Fibroblast of skin of right quadriceps (primary cell): Measurements from ENCODE around the gene CA12.

Source experiments
- DNase-seq: peaks from one replicate; pipeline ENCODE4 v3.0.0-alpha.2; 2013

The CA12 gene

DNA sequence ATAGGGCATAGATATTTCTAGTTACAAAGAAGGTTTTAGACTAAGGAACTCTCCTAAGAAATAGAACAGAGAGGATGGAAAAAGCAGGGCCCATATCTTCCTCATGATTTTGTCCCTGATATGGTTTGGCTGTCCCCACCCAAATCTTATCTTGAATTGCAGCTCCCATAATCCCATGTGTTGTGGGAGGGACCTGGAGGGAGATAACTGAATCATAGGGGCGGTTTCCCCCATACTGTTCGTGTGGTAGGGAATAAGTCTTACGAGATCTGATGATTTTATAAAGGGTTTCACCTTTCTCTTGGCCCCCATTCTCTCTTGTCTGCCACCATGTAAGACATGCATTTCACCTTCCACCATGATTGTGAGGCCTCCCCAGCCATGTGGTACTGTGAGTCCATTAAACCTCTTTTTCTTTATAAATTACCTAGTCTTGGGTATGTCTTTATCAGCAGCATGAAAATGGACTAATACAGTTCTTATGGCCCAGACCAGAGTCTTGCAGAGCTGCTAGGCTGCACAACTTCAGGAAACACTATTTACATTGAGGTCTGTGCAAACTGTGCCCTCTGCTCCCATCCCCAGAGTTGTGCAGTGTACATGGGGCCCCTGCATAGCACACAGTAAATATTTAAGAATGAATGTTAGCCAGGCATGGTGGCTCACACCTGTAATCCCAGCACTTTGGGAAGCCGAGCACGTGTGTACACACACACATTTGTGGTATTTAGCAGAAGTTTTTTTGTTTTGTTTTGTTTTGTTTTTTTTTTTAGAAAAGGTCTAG is 20.3 kb upstream of the CA12 start:
- no peak for DNase-seq

DNA sequence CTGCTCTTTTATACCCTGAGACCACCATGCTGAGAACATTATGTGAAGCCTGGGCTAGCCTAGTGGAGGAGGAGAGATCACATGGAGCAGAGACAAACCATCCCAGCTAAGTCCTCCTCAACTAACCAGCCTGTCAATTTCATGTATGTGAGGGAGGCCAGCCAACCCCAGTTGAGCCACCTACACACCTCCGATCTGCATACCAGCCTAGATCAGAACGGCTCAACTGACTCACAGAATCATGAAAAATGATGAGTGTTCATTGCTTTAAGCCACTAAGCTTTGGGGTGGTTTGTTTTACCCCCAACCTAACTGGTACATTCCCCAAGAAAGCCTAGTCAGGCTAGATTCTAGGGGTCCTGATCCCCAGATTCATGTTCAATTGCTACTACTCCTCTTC is 19.4 kb upstream of the CA12 start:
- no peak for DNase-seq

DNA sequence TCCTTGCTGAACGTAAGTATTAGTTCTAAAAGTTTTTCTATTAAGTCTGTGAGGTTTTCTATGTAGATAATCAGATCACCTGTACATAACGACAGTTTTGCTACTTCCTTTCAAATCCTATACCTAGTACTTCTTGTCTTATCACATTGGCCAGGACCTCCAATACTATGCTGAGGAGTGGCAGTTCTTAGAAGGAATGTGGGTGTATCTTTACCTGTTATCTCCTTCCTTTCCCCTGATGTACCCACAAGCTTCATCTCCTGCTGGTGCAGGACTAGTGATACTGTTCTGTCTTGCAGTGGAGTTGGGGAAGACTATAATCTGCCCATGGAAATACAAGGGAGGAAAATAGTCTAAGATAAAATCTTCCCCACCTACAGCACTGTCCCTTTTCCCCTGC is 16.8 kb upstream of the CA12 start:
- DNase-seq = no peak

DNA sequence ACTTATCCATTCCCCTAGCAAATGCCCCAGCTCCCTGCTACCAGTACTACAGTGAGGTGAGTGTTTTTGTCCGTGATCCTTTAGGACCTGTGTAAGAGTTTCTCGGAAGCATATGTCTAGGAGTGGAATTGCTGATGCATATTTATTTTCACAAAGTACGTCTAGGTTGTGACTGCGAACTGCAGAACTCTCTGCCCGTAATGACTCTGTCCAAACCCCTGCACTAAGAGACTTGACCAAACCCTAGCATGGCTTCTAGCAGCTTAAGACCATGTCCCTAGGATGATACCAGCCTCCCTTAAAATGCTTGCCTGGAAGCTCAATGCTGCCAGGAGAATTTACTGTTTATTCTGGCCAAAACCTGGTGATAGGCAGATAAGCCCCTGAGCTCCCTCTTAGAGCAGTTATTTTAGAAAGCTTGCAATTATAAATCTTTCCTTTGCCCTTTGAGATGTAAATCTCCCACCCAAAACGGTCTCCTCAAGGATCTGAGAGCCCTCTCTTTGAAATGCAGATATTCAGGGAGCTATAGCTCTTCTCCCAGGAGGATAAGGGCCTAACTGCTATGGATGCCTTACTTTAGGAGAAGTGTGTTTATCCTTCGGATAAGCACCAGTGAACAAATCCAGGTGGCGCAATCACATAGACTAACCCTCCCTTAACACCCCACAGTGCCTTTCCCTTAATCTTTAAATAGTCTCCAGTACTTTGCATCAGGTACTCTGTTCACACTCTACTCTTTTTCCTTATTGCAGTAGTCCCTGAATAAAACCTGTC is 14.7 kb upstream of the CA12 start:
- DNase-seq = no peak

DNA sequence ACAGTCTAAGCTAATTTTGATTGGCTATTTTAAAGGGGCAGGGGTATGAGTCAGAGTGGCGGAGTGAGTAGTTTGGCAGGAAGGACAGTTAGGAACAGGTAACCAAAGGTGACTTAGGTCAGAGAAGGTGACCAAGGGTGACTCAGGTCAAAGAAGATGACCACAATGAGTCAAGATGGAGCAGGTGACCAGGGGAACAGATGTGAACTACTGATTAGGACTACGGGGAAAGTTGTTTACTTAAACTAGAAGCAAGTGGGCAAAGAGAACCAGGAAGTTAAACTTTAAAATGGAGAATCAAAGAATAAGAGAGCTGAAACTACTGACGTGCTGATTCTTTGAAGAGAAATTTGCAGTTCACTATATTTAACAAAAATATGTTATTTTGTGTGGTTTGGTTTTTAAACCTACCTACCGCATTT is 14.1 kb upstream of the CA12 start:
- DNase-seq = no peak

DNA sequence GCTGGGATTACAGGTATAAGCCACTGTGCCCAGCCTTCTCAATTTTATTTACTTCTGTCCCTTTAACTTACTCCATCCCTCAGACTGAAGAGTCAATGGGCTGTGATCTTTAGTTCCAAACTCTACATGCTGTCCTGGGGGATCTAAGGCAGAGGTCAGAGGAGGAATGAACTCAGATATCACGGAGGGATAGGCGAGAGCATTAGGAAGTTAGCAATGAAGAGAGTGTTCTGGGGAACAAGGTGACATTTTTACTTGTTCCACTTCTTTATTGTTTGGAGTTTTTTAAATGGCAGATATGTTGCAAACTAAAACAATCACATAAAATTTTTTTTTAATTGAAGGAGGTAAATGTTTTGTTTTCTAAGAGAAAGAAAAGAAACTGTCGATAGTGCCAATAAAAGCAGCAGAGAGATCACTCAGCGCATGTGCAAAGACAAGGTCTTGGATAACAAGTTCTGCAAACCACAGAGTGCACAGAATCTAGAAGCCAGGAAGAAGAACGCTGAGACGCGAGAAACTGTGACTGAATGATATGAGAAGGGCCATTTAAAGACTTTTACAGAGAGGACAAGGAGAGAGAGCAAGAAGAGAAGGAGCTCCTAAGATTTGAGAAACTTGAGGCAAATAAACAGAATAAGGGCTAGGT is 10.8 kb upstream of the CA12 start:
- no peak for DNase-seq

DNA sequence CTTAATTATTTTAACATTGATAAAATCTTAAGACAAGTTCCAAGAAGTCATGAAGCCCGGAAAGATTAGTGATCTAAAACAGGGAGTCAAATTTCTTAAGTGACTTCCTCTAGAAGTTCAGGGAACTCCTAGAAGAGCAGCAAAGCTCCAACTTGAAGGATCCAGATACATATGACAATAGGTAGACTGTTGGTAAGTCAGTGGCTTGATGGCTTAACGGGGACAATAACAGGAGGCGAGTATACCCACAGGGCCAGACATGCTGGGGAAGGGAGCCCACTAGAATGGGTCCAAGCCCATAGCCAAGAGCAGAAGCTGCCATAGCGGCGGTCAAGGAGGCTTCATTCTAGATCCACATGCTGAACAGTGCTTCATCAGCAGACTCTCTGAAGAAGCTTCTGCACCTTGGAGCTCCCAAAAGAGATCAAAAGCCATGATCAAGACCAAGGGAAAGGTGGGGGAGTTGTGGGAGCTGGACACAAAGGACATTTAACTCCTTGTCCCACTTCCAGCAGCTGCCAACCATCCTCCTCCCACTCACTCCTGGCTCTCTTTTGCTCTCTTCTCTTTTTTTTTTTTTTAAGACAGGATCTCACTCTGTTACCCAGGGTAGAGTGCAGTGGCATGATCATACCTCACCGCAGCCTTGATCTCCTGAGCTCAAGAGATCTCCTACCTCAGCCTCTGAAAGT is 10.2 kb upstream of the CA12 start:
- no peak for DNase-seq

DNA sequence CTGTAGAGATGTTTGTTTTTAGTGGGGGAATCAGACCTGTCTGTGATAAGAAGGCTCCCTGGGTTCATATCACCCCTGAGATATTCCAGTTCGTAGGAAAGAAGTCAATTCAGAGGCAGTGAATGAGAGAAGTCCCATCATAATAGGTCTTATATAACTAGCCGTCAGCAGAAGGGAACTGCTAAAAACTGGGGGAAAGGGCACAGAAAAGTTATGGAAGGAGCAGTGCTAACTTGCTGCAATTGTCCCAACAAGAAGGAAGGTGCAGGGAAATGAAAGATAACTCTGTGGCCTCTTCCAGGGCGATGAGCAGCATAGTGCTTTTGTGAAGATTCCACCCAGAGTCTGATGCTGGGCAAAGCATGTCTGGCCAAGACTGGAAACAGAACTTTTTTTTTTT is 9.0 kb upstream of the CA12 start:
- DNase-seq = no peak

DNA sequence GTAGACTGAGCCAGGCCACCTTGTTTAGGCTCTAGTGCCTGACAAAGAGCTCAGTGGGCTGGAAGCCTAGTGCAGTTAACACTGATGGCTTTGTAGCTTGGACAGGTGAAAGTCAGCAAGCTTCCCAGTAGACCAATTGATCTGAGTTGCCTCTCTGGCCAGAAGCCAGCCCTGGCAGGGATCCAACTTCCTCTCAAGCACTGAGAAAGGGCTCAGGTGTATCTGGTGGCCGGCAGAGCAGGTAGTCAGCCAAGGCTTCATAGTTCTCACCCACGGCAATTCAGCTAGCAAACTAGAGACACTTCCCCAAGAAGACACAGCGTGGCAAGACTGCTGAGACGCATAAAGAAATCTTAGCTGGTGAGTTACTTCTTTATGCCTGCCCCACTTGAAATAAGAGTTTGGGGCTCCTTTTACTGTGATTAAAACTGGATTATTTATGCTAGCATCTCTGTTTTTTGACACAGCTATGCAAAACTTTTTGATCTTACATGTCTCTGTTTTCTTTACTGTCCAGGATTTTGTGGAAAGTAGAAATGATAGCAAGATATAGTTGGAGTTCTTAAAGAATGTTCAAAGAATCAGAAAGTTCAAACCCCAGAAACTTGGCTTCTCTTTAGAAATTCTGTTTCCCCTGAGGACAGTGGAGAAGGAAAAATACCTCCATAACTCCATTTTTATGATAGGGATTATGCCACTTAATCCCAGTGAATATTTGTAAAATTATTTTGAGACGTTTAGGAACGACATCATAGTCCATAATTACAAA is 8.4 kb upstream of the CA12 start:
- no peak for DNase-seq

DNA sequence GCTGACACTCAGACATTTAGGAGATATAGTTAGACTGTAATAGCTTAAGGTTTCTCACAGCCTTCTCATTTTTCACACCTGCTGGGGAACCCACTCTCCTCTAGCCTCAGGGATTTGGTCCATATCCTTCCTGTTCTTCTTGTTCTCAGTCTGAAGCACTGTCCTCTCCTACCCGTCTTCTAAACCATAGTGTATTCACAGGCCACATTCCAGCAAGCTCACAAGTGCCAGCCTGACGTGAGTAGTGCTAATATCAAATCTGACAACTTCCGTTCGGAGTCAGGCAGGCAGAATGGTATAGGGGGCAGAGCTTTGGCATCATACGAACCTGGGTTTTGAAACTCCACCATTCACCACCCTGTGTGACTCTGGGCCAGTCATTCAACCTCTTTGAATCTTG is 6.9 kb upstream of the CA12 start:
- DNase-seq = no peak

DNA sequence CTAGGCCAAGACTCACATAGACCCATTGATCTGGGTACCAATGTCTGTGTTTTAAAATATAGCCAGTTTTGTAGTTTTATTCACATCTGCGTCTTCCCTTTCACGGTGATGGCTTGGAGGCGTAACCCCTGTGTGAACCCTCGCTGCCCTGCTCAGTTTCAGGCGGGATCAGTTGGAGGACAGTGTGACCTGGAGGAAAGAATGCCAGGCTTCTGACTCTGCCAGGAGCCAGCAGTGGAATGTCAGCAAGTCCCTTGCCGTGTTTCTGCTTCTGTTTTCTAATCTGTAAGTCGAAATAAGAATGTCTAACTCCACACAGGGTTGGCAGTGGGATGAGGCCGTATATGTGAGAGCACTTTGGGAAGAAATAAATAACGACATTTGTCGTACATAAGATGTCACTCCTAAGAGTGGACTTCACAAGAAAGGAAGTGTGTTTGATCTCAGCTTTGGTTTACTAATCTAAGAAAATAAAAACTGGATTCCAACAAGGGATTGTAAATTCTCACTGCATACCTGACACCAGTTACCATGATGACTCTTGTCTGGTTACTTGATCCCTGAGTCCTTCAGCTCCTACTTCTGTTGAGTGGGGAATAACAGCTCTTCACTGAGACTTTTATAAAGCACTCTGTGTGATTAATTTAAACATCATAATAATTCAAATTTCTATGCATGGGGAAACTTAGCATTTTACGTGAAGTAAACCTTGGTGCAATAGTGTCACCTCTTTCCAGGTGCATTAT is 6.3 kb upstream of the CA12 start:
- DNase-seq = no peak

DNA sequence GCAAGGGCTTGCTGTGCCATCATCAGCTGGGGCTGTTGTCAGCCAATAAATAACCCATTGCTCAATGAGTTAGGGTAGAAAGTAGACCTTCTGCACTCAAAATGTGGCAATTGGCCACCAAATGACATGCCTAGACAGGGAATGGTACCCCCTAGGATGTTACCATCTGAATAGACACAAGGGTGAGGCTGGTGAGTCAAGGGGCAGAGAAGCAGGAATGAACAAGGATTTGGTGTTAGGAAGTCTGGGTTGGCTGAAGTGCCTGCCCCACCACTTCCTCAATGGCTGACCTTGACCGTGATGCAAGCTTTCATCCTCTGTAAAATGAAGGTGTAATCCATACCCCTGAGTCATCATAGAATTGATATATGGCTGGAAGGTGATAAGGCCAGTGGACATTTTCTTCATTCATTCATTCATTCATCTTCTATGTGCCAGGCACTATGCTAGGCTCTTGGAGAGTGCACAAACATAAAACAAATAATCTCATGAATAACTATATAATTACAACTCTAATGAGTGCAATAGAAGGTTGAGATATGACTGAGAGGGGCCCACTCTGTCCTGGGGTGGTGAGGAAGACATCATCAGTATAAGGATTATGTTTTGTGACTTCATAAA is 4.4 kb upstream of the CA12 start:
- no peak for DNase-seq

DNA sequence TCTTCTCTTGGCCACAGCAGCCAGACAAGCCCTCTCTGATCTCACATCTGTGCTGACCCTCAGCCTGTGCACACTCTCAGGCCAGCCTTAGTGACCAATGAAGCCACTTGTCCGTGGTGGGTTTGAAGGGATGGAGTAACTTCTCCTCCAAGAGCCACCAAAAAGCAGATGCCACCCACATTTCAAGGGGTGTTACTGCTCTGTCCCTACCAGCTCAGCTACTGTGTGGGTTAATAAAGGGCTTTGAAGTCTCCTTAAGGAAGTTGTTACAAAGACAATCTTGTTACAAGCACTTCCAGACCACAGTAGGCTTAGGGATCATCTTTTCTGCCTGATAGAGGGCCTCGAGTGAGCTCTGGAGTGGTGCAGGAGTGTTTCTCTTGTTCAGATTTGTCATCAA is 3.3 kb upstream of the CA12 start:
- DNase-seq = no peak

DNA sequence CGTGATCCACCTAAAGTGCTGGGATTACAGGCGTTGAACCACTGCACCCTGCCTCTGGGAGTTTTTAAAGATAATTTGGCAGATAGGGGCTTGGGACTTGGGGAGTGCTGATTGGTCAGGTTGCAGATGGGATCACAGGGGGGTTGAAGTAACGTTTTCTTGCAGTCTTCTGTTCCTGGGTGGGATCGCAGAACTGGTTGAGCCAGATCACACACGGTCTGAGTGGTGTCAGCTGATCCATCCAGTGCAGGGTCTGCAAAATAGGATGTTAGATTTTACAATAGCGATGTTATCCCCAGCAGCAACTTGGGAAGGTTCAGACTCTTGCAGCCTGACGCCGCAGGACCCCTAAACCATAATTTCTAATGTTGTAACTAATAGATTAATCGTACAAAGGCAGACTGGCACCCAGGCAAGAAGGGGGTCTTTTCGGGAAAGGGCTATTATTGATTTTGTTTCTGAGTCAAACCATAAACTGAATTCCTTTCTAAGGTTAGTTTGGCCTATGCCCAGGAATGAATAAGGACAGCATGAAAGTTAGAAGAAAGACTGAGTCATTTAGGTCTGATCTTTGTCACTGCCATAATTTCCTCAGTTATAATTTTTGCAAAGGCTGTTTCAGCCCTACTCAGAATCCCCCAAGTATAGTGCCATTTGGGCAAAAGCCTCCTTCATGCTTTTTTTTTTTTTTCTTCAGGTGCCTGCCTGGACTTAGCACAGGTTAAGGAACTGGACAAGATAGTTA is 1.5 kb upstream of the CA12 start:
- peak; percentile 45 for DNase-seq

DNA sequence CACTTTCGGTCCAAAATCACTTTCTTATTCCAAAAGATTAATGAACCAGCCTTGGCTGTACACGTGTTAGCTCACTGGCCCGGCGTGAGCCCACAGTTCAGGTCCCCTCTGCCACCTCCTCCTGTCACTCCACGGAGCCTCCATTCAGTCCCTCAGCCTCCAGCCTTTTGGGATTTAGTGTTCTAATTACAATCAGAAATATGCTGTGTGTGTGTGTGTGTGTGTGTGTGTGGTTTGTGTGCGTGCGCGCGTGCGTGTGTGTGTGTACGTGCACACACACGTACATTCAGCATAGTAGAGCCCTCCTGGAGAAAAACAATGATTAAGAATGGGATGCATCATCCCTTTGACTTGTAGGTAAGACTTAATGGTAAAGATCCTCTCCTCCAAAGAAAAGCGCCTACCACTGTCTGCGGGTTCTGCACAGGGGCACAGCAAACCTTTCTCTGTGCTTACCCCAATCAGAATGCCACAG is 801 bp downstream of the CA12 start:
- DNase-seq = peak; percentile 48

DNA sequence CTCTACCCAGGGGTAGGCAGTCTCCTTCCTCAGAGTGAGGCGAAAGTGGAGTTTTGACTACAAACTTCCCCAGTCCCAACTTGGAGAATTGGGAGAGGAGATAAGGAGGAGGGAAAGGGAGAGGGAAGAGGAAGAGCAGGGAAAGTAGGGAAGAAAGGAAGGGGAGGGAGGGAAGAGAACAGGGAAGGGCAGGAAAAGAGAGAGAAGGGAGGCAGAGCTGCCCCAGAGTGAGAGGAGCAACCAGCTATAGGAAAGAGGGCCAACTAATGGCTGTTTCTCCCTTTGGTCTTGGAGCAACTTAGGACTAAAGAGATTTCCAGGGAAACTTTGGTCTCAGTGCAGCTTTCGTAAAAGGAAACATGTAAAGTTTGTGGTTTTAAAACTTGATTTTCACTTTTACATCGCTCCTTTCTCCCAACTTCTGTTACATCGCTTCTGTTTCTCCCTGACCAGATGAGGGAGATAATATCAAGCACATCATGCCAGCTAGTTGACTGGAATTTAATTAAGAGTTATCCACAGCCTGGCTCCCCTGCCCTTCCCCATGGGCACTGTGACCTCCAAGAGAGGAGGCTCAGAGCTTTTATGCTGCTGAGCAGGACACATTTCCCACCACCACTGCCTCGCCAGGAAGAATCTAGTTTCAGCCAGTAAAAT is 1.4 kb downstream of the CA12 start:
- no peak for DNase-seq

DNA sequence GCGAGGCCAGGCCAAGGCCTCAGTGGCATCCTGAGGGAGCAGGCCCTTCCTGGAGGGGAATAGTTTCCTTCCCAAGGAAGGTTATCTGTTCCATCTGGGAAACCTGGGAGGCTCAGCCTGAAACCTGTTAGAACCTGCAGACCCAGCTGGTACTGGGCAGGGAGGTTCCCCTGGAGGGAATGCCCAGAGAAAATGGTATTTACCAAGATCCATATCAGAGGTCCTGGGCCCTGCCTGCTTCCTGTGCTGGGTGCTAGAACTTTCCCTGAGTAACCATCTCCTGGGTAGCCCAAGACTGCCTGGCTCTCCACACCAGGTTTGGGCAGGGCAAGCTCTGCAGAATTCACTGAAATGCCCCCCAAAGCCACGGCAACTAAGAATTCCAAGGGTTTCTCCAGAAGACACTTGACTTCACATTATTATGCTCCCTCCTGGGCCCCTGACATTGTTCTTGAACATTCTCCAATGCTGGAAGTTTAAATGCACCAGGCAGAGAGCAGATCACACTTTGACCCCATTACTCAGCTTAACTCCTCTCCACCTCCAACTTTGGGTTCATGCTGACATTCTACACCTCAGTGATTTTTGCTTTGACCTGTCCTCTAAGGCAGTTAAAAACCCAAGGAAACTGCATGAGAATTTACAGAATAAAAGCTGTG is 2.0 kb downstream of the CA12 start:
- DNase-seq = no peak

DNA sequence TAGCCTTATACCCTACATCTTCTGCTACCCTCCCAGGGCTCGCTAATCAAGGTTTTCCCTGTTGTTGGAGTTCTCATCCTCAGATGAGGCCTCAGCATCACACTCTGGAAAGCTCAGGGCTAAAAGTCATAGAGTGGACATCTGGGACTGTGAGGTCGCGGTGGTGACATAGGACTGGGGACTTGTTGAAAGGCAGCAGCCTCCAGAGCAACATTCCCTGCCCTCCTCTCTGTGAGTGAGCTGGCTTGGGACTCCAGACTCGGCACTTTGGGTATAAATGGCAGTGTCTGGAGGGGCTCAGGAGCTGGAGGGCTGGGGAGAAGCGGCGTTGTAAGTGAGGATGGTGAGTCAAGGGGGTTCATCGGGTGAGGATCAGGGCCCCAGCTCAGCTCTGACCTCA is 2.7 kb downstream of the CA12 start:
- no peak for DNase-seq
